ENCODE data around the gene SLC16A8. TPM values are rescaled to one million over a fixed set of nuclear protein-coding genes. Genes with fewer than 3 reads are reported as not detected.

Gene SLC16A8
- total RNA-seq, 1 experiment from 2014 or later, result not detected

DNA sequence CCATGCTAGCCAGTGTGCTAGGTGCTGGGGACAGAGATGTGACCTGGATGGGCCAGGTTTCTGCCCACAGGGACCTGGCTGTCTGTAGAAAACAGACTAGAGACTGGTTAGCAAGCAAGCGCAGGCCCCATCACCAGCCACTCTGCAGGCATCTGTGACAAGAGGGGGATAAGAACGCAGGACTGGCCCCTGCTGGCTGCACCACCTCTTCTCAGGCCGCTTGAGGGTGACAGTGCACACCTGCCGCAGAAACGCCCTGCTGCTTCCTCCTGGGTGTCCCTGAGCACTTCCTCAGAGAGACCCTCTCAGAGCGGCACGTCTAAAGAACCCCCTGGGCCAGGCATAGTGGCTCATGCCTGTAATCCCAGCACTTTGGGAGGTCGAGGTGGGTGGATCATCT is 32.7 kb downstream of the SLC16A8 start:
- Histone ChIP-seq H3K27ac (ENCODE audit: low read depth, low read length) (no peak overlapping the region), H3K4me3 (replicated peaks in 1 of 2; ENCODE audit: low read depth in 1 of 2, low read length in 2 of 2) (no peak overlapping the region), H3K4me1 (ENCODE audit: control insufficient read depth in 1 of 2, insufficient read depth in 2 of 2, low read length in 2 of 2) (peaks cover 0 to 10% of the 10 kb centered on the region in 2 experiments; a peak in 2 of 4 replicates), H3K79me2 (ENCODE audit: insufficient read depth, low read length) (no peaks in the 10 kb centered on the region), H4K20me1 (ENCODE audit: insufficient read depth) (no peaks in the 10 kb centered on the region), H3K9me3 (ENCODE audit: control insufficient read depth in 1 of 2, insufficient read depth in 1 of 2, low read depth in 1 of 2, low read length in 2 of 2) (no peaks in the 10 kb centered on the region), H3K4me2 (ENCODE audit: low read length) (no peak overlapping the region), H3K36me3 (ENCODE audit: control insufficient read depth in 1 of 2, insufficient read depth in 2 of 2, low read length in 2 of 2) (no peaks in the 10 kb centered on the region), H3K9me2 (ENCODE audit: insufficient read depth) (no peaks in the 10 kb centered on the region), H3K27me3 (ENCODE audit: insufficient read depth, low read length) (no peaks in the 10 kb centered on the region), H2AFZ (ENCODE audit: low read depth, low read length, poor library complexity, severe bottlenecking) (no peak overlapping the region), H3K9ac (ENCODE audit: low read length) (no peak overlapping the region)
- no TSS peak for BruUV-seq (replicated peaks)
- ATAC-seq, result no peak
- ChIA-PET POLR2A (interaction anchor here (1.2 kb wide), 1 partner anchor 53 kb away, joined by 5 read pairs; no protein-coding TSS in a partner anchor), RAD21 (ENCODE audit: low non-redundant PET in 1 of 2, low total read pairs in 2 of 2, uncharacterized antibody in 2 of 2, unreplicated experiment in 2 of 2) (no interaction called here), CTCF (no interaction called here)
- no peak for DNase-seq (ENCODE audit: low read depth, low spot score)
- TF ChIP-seq SP1 (IDR thresholded peaks at IDR 0.05; ENCODE audit: low read depth), result no peak
- TF ChIP-seq FOSL1 (IDR thresholded peaks at IDR 0.05; ENCODE audit: low read depth), result no peak
- TF ChIP-seq SRF (IDR thresholded peaks at IDR 0.05; ENCODE audit: low read depth), result no peak
- no peak for TF ChIP-seq POLR2A (IDR thresholded peaks at IDR 0.05; ENCODE audit: borderline replicate concordance, extremely low read depth, insufficient read depth, insufficient read length)
- no peak for TF ChIP-seq CTCF (IDR thresholded peaks at IDR 0.05 in 2 of 3, conservative IDR thresholded peaks at IDR 0.05 in 1 of 3; ENCODE audit: borderline replicate concordance in 1 of 3, insufficient read depth in 1 of 3, low read depth in 2 of 3, low read length in 2 of 3)
- TF ChIP-seq YY1 (IDR thresholded peaks at IDR 0.05; ENCODE audit: extremely low read depth, insufficient replicate concordance, low read depth, low read length), result no peak
- no peak for TF ChIP-seq CBX3 (IDR thresholded peaks at IDR 0.05; ENCODE audit: low read depth)
- TF ChIP-seq JUND (IDR thresholded peaks at IDR 0.05), result no peak
- TF ChIP-seq, protein P1, sequence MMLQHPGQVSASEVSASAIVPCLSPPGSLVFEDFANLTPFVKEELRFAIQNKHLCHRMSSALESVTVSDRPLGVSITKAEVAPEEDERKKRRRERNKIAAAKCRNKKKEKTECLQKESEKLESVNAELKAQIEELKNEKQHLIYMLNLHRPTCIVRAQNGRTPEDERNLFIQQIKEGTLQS (IDR thresholded peaks at IDR 0.05), result no peak
- TF ChIP-seq MAX (IDR thresholded peaks at IDR 0.05), result no peak
- no peak for TF ChIP-seq ZFX (IDR thresholded peaks at IDR 0.05)
- TF ChIP-seq EZH2 (IDR thresholded peaks at IDR 0.05), result no peak
- TF ChIP-seq REST (IDR thresholded peaks at IDR 0.05; ENCODE audit: low read depth), result no peak
- no peak for TF ChIP-seq EGR1 (IDR thresholded peaks at IDR 0.05; ENCODE audit: low read depth)
- no peak for TF ChIP-seq ELF1 (IDR thresholded peaks at IDR 0.05; ENCODE audit: borderline replicate concordance, low read depth)
- TF ChIP-seq RAD21 (IDR thresholded peaks at IDR 0.05; ENCODE audit: low read depth), result no peak
- TF ChIP-seq POLR2AphosphoS5 (IDR thresholded peaks at IDR 0.05; ENCODE audit: low read depth, low read length), result no peak
- no peak for TF ChIP-seq EZH2phosphoT487 (IDR thresholded peaks at IDR 0.05; ENCODE audit: borderline replicate concordance)
- TF ChIP-seq TCF7L2 (IDR thresholded peaks at IDR 0.05; ENCODE audit: borderline replicate concordance, extremely low read depth, insufficient read depth, insufficient read length), result no peak
- intact Hi-C loops (cut with micrococcal nuclease), result loop anchor here (5.0 kb wide), 2 partner anchors 51 to 1066 kb away; no protein-coding TSS in a partner anchor

Measured in HCT116 (cell line).